ENCODE results near the gene SYNDIG1. TPM values are rescaled to one million over a fixed set of nuclear protein-coding genes. Genes with fewer than 3 reads are reported as not detected.

Gene SYNDIG1
- total and polyA plus RNA-seq, 2 experiments from 2014 or later: 1.7 to 2.4 TPM

GRCh38 chr20:24691901-24692351, 222.5 kb downstream of the SYNDIG1 start:
- H3K27me3 ChIP-seq: peaks cover 4% of the 10 kb centered on the region
- no peak overlapping the region for H3K27ac ChIP-seq
- TF ChIP-seq, protein P1, sequence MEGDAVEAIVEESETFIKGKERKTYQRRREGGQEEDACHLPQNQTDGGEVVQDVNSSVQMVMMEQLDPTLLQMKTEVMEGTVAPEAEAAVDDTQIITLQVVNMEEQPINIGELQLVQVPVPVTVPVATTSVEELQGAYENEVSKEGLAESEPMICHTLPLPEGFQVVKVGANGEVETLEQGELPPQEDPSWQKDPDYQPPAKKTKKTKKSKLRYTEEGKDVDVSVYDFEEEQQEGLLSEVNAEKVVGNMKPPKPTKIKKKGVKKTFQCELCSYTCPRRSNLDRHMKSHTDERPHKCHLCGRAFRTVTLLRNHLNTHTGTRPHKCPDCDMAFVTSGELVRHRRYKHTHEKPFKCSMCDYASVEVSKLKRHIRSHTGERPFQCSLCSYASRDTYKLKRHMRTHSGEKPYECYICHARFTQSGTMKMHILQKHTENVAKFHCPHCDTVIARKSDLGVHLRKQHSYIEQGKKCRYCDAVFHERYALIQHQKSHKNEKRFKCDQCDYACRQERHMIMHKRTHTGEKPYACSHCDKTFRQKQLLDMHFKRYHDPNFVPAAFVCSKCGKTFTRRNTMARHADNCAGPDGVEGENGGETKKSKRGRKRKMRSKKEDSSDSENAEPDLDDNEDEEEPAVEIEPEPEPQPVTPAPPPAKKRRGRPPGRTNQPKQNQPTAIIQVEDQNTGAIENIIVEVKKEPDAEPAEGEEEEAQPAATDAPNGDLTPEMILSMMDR (IDR thresholded peaks at IDR 0.05; ENCODE audit: low read depth, low read length): no peak
- no peaks in the 10 kb centered on the region for H3K4me1 ChIP-seq (ENCODE audit: low read depth)
- no peak for DNase-seq (ENCODE audit: low read depth in 1 of 2, low spot score in 1 of 2)
- no peaks in the 10 kb centered on the region for H3K36me3 ChIP-seq
- H3K4me3 ChIP-seq: no peak overlapping the region
- no peaks in the 10 kb centered on the region for H3K9me3 ChIP-seq (ENCODE audit: low read depth)

GRCh38 chr20:24692446-24693200, 223.2 kb downstream of the SYNDIG1 start:
- TF ChIP-seq, protein P1 (IDR thresholded peaks at IDR 0.05; ENCODE audit: low read depth, low read length): no peak
- DNase-seq (ENCODE audit: low read depth in 1 of 2, low spot score in 1 of 2): no peak
- Histone ChIP-seq H3K4me3 (no peak overlapping the region), H3K4me1 (ENCODE audit: low read depth) (no peaks in the 10 kb centered on the region), H3K36me3 (no peaks in the 10 kb centered on the region), H3K9me3 (ENCODE audit: low read depth) (no peaks in the 10 kb centered on the region), H3K27me3 (peaks cover 4% of the 10 kb centered on the region), H3K27ac (no peak overlapping the region)

DNA sequence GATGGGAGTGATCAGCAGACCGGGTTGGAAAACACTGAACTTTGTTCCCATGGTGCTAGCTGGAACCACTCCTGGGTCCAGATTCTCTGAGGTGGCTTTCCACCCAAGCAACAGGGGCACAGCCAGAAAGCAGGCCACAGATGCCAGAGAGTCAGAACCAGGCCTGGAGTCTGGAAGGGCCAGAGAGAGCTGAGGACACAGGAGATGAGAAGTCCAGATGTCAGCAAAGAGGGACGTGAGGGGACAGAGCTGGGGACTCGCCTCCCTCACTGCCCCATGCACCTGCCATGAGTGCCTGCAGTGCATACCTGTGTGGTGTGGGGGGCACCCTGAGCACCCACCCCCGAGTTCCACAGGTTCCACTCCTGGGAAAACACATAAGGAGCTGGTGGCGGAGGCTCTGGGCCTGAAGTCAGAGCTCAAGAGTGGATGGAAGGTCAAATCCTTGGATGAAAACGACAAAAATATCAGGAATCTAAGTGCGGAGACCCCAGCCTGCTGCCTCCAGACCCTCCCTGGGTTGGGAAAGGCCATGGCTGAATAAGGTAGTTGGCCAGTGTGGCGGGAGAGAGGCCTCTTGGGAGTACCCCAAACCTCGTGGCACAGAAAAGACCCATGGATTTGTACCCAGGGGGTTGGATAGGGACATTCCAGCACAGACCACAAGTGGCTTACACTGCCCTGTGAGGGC, 224.2 kb downstream of the SYNDIG1 start:
- Histone ChIP-seq H3K36me3 (no peaks in the 10 kb centered on the region), H3K4me3 (no peak overlapping the region), H3K9me3 (ENCODE audit: low read depth) (no peaks in the 10 kb centered on the region), H3K27me3 (peaks cover 8% of the 10 kb centered on the region), H3K27ac (no peak overlapping the region), H3K4me1 (ENCODE audit: low read depth) (no peaks in the 10 kb centered on the region)
- DNase-seq (ENCODE audit: low read depth in 1 of 2, low spot score in 1 of 2): no peak
- TF ChIP-seq, protein P1 (IDR thresholded peaks at IDR 0.05; ENCODE audit: low read depth, low read length): no peak

GRCh38 chr20:24694157-24694726, 224.8 kb downstream of the SYNDIG1 start:
- Histone ChIP-seq H3K27ac (no peak overlapping the region), H3K36me3 (no peaks in the 10 kb centered on the region), H3K27me3 (peaks cover 8% of the 10 kb centered on the region), H3K4me1 (ENCODE audit: low read depth) (no peaks in the 10 kb centered on the region), H3K9me3 (ENCODE audit: low read depth) (no peaks in the 10 kb centered on the region), H3K4me3 (no peak overlapping the region)
- DNase-seq (ENCODE audit: low read depth in 1 of 2, low spot score in 1 of 2): no peak
- TF ChIP-seq, protein P1 (IDR thresholded peaks at IDR 0.05; ENCODE audit: low read depth, low read length): no peak

- TF ChIP-seq, protein P1 (IDR thresholded peaks at IDR 0.05; ENCODE audit: low read depth, low read length): no peak
- Histone ChIP-seq H3K36me3 (no peaks in the 10 kb centered on the region), H3K27ac (no peak overlapping the region), H3K4me3 (no peak overlapping the region), H3K27me3 (peaks cover 8% of the 10 kb centered on the region), H3K9me3 (ENCODE audit: low read depth) (no peaks in the 10 kb centered on the region), H3K4me1 (ENCODE audit: low read depth) (no peaks in the 10 kb centered on the region)
- no peak for DNase-seq (ENCODE audit: low read depth in 1 of 2, low spot score in 1 of 2)
Observed at GRCh38 chr20:24694727-24695528, 225.5 kb downstream of the SYNDIG1 start.

All from cardiac muscle cell (in vitro differentiated cells and primary cell).